CD4-positive, CD25-positive, alpha-beta regulatory T cell (primary cell): ENCODE measurements around the gene NPR3. TPM values are rescaled to one million over a fixed set of nuclear protein-coding genes. Genes with fewer than 3 reads are reported as not detected.
"Not testable (repeated sequence)": the region's sequence is repeated elsewhere in the genome, so short reads cannot be mapped to it uniquely, and the experiment has no call there.

Experiments
- ATAC-seq, 2 donors: fragments of 150-1000 bp; cut with Tn5 transposase; one replicate each; pipeline ENCODE4 v1.10.0; 2021; ENCODE audit warnings: low read depth in 2 of 2, moderate number of reproducible peaks in 2 of 2, moderate library complexity in 1 of 2
- DNase-seq, 3 donors: peaks; one replicate each; pipeline versions ENCODE4 v3.0.0 to v3.0.0-alpha.2; 2012 to 2022; ENCODE audit warnings: mixed read lengths in 1 of 3
- H3K27ac ChIP-seq: one replicate; pipeline ENCODE4 v1.7.0; 2013; ENCODE audit warnings: mild to moderate bottlenecking, low read length; ENCODE audit not compliant: insufficient read depth, poor library complexity, severe bottlenecking
- H3K27me3 ChIP-seq: one replicate; pipeline ENCODE4 v1.7.0; 2013; ENCODE audit warnings: low read length; ENCODE audit not compliant: control insufficient read depth, insufficient read depth
- H3K36me3 ChIP-seq: one replicate; pipeline ENCODE4 v1.7.0; 2013; ENCODE audit warnings: mild to moderate bottlenecking, low read length, moderate library complexity; ENCODE audit not compliant: control insufficient read depth, insufficient read depth
- H3K4me1 ChIP-seq: 2 replicates; pipeline ENCODE4 v1.7.0; 2013; ENCODE audit warnings: mild to moderate bottlenecking, low read length; ENCODE audit not compliant: insufficient read depth, control insufficient read depth, poor library complexity, severe bottlenecking
- H3K4me3 ChIP-seq: one replicate; pipeline ENCODE4 v1.7.0; 2013; ENCODE audit warnings: low read depth, mild to moderate bottlenecking, low read length, moderate library complexity
- H3K9me3 ChIP-seq, 2 experiments: 1 replicate in 1 of 2; 2 replicates in 1 of 2; pipeline ENCODE4 v1.7.0; 2013; ENCODE audit warnings: low read length in 2 of 2, mild to moderate bottlenecking in 1 of 2, moderate library complexity in 1 of 2; ENCODE audit not compliant: control insufficient read depth in 2 of 2
- H3K27ac Mint-ChIP-seq, 3 donors: one replicate each; pipeline ENCODE4 v1.8.0; 2020 to 2022; ENCODE audit warnings: mild to moderate bottlenecking in 3 of 3, mixed read lengths in 3 of 3, moderate library complexity in 2 of 3
- H3K27me3 Mint-ChIP-seq: one replicate; pipeline ENCODE4 v1.8.0; 2022; ENCODE audit warnings: mild to moderate bottlenecking, mixed read lengths
- H3K36me3 Mint-ChIP-seq: one replicate; pipeline ENCODE4 v1.8.0; 2020; ENCODE audit warnings: mixed read lengths
- H3K4me1 Mint-ChIP-seq, 4 donors: one replicate each; pipeline ENCODE4 v1.8.0; 2020 to 2022; ENCODE audit warnings: mixed read lengths in 4 of 4, mild to moderate bottlenecking in 1 of 4
- H3K4me3 Mint-ChIP-seq, 4 donors: one replicate each; pipeline ENCODE4 v1.8.0; 2020 to 2022; ENCODE audit warnings: mild to moderate bottlenecking in 4 of 4, mixed read lengths in 4 of 4, moderate library complexity in 3 of 4
- H3K9me3 Mint-ChIP-seq, 7 donors: one replicate each; pipeline ENCODE4 v1.8.0; 2020 to 2022; ENCODE audit warnings: mixed read lengths in 7 of 7, mild to moderate bottlenecking in 3 of 7, moderate library complexity in 2 of 7
- polyA plus RNA-seq, 4 donors: library from polyadenylated mRNA; unstranded; fragments of 300-500 nt; fragmentation: Illumina TruSeq; gene quantifications; one replicate each; pipeline ENCODE4 v1.2.3, GENCODE V29; 2021
- total RNA-seq: library from RNA; stranded (reverse); gene quantifications from one replicate; pipeline ENCODE4 v1.2.3, GENCODE V29; 2022

NPR3 gene
- total and polyA plus RNA-seq, 5 donors from 2014 or later, result 2.4 TPM; not detected in 4

DNA sequence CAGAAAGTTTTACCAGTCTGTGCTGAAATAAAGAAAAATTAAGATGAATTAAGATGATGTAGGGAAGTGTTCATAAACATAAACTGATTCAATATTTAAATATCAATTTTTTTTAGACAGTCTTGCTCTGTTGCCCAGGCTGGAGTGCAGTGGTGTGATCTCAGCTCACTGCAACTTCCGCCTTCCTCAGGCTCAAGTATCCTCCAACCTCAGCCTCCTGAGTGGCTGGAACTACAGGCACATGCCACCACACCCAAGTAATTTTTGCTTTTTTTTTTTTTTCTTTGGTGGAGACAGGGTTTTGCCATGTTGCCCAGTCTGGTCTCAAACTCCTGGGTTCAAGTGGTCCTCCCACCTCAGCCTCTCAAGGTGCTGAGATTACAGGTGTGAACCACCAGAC lies 94.3 kb downstream of the NPR3 start:
- not testable (repeated sequence) for H3K4me1 ChIP-seq, ATAC-seq, H3K9me3 ChIP-seq, H3K27me3 Mint-ChIP-seq, DNase-seq, H3K36me3 Mint-ChIP-seq, H3K4me3 Mint-ChIP-seq, H3K4me3 ChIP-seq, H3K27me3 ChIP-seq, H3K4me1 Mint-ChIP-seq, H3K27ac ChIP-seq, H3K36me3 ChIP-seq
- Mint-ChIP-seq H3K27ac (peak overlapping the region in 1 of 3 donors; percentile 40), H3K9me3 (peaks cover 0 to 17% (median 6%) of the 10 kb centered on the region in 7 donors)

DNA sequence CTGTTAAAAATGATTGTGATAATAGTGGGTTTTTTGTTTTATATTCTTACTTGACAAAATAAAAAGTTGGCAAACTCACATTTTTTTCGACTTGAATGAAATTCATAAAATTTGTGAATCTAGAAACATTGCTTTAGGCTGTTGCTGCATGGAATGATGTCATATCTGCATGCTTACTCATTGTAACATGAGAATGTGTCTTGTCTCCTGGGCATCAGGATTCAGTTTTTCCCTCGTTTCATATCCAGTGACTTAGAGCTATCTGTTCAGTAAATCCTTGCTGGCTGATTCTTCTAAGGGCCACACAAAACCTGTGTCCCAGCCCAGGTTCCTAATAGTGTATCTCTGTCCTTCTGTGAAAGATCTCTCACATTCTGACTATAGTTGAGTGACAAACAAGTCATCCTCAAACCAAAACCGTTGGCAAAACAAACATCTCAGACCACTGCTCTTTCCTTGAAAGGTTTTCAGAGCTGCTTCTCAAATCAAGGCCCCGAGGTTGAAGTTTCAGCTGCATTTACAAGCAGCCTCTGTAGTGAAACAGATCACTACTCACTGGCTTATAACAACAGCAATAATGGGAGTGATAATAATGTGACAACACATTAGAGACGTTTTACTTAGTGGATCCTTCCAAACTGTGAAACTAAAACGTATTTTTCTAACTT lies 95.0 kb downstream of the NPR3 start:
- Histone ChIP-seq H3K36me3 (no peaks in the 10 kb centered on the region), H3K9me3 (no peaks in the 10 kb centered on the region), H3K4me1 (no peaks in the 10 kb centered on the region), H3K27ac (no peak overlapping the region), H3K27me3 (no peaks in the 10 kb centered on the region), H3K4me3 (no peak overlapping the region)
- H3K9me3 Mint-ChIP-seq, result peaks cover 0 to 13% (median 6%) of the 10 kb centered on the region in 7 donors
- H3K27ac Mint-ChIP-seq, result no peak overlapping the region
- no peaks in the 10 kb centered on the region for H3K27me3 Mint-ChIP-seq
- no peak overlapping the region for H3K4me3 Mint-ChIP-seq
- H3K4me1 Mint-ChIP-seq, result no peaks in the 10 kb centered on the region
- no peak for DNase-seq
- ATAC-seq, result no peak
- H3K36me3 Mint-ChIP-seq, result no peaks in the 10 kb centered on the region

DNA sequence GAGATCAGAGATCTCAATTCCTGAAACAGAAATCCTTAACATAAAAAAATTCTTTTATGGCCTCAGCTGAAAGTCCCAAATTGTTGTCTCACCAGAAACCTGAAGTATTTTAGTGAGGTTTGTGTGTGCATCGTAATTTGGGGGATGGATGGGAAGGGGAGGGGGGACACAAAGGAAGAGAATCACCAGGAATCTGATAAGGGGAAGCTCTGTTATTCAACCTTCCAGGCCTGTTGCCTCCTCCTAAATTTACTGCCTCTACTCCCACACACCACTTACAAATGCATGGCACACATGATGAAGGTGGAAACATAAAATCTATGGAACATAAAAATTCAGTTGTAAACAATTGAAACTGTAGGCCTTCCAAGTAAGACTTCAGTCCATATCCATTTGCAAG lies 97.7 kb downstream of the NPR3 start:
- H3K4me3 ChIP-seq, result no peak overlapping the region
- no peaks in the 10 kb centered on the region for H3K4me1 ChIP-seq
- no peak overlapping the region for H3K27ac ChIP-seq
- no peak overlapping the region for H3K27ac Mint-ChIP-seq
- no peaks in the 10 kb centered on the region for H3K36me3 ChIP-seq
- no peaks in the 10 kb centered on the region for H3K27me3 Mint-ChIP-seq
- H3K9me3 ChIP-seq, result no peaks in the 10 kb centered on the region
- peaks cover 0 to 4% (median 0%) of the 10 kb centered on the region in 7 donors for H3K9me3 Mint-ChIP-seq
- DNase-seq (no peak), ATAC-seq (no peak)
- H3K4me1 Mint-ChIP-seq, result no peaks in the 10 kb centered on the region
- no peaks in the 10 kb centered on the region for H3K27me3 ChIP-seq
- no peaks in the 10 kb centered on the region for H3K36me3 Mint-ChIP-seq
- H3K4me3 Mint-ChIP-seq, result no peak overlapping the region

DNA sequence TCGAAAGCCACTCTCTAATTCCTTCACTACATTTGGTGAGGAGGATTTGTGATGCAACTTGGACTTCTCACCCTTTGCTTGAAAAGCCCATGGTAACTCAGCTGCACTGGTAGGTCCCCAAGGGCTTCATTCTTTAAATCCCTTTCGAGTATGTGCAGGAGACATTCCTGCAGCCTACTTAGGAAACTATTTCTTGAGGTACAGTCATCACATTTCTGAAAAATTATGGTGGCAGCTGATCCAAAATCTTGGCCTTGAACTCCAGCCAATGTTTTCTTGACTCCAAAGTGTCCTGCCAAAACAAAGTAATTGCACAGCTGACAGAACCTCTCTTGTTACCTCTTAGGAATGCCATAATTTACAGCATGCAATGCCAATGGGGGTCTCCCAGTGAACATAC lies 99.7 kb downstream of the NPR3 start:
- Histone ChIP-seq H3K4me3 (no peak overlapping the region), H3K27me3 (no peaks in the 10 kb centered on the region), H3K36me3 (no peaks in the 10 kb centered on the region), H3K27ac (no peak overlapping the region), H3K4me1 (no peaks in the 10 kb centered on the region), H3K9me3 (no peaks in the 10 kb centered on the region)
- Mint-ChIP-seq H3K9me3 (peaks cover 0 to 4% (median 0%) of the 10 kb centered on the region in 7 donors), H3K27ac (no peak overlapping the region), H3K36me3 (no peaks in the 10 kb centered on the region), H3K4me1 (no peaks in the 10 kb centered on the region), H3K4me3 (no peak overlapping the region), H3K27me3 (no peaks in the 10 kb centered on the region)
- no peak for ATAC-seq
- no peak for DNase-seq

DNA sequence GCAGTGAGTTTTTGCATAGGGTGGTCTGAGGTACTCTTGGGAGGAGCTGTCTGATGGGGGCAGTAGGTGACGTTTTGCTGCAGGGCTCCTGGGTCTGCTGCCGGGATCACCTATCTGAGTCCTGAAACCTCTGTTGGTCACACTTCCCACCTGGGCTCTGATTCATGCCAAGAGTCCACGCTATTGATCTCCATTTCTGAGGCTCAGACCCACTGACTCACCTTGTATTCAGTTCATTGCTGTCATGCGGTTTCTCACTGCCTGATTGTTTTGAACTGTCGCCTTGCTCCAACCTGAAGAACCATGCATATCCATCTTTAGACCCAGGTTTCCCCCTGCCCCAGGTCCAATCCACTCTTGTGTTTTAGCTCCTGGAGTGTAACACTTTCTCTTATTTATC lies 101.3 kb downstream of the NPR3 start:
- Mint-ChIP-seq H3K4me3 (no peak overlapping the region), H3K4me1 (no peaks in the 10 kb centered on the region), H3K36me3 (no peaks in the 10 kb centered on the region), H3K27me3 (no peaks in the 10 kb centered on the region), H3K27ac (no peak overlapping the region), H3K9me3 (peaks cover 0 to 8% (median 2%) of the 10 kb centered on the region in 7 donors)
- H3K36me3 ChIP-seq, result no peaks in the 10 kb centered on the region
- no peak overlapping the region for H3K4me3 ChIP-seq
- DNase-seq (no peak), ATAC-seq (no peak)
- no peaks in the 10 kb centered on the region for H3K27me3 ChIP-seq
- H3K27ac ChIP-seq, result no peak overlapping the region
- no peaks in the 10 kb centered on the region for H3K9me3 ChIP-seq
- no peaks in the 10 kb centered on the region for H3K4me1 ChIP-seq

DNA sequence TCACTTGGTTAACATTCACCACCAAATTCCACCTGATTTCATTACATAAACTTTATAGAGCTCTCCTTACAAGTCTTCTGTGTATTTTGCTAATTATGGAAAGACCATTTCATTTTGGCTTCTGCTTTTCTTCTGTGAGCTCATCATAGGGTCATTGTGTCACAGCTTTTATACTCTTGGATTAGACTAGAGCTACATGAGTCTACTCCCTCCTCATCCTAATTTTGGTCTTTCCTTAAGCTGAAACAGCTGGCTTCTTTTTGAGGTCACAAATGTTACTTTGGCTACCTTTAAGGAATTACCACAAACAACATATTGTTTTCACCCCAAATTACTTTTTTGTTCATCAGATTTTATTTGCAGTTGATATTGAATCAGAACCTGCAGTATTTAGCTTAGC lies 103.0 kb downstream of the NPR3 start:
- Histone ChIP-seq H3K4me3 (no peak overlapping the region), H3K27me3 (no peaks in the 10 kb centered on the region), H3K9me3 (no peaks in the 10 kb centered on the region), H3K36me3 (no peaks in the 10 kb centered on the region), H3K27ac (no peak overlapping the region), H3K4me1 (no peaks in the 10 kb centered on the region)
- Mint-ChIP-seq H3K9me3 (peaks cover 0 to 8% (median 2%) of the 10 kb centered on the region in 7 donors), H3K4me1 (no peaks in the 10 kb centered on the region), H3K27me3 (no peaks in the 10 kb centered on the region), H3K27ac (no peak overlapping the region), H3K36me3 (no peaks in the 10 kb centered on the region), H3K4me3 (no peak overlapping the region)
- ATAC-seq (no peak), DNase-seq (no peak)

DNA sequence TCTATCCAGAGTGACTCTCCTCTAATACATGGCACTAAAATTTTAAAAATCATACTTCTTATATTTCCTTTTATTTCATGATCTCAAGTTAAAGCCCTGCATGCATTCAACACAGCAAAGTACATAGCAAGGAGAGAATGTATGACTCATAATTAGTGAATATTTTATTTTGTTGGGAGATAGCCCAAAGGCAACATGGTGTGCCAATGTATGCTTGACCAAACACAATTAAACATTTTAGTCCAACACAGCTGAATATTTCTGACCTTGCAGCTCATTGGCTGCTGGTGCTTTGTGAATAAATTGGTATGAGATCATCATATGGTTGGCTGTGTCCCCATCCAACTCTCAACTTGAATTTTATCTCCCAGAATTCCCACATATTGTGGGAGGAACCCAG lies 103.5 kb downstream of the NPR3 start:
- H3K27me3 Mint-ChIP-seq, result no peaks in the 10 kb centered on the region
- H3K9me3 ChIP-seq, result no peaks in the 10 kb centered on the region
- ATAC-seq, result no peak
- no peak overlapping the region for H3K4me3 Mint-ChIP-seq
- H3K36me3 Mint-ChIP-seq, result no peaks in the 10 kb centered on the region
- H3K9me3 Mint-ChIP-seq, result peaks cover 0 to 8% (median 2%) of the 10 kb centered on the region in 7 donors
- no peaks in the 10 kb centered on the region for H3K4me1 ChIP-seq
- no peaks in the 10 kb centered on the region for H3K27me3 ChIP-seq
- H3K4me3 ChIP-seq, result no peak overlapping the region
- no peak for DNase-seq
- H3K27ac ChIP-seq, result no peak overlapping the region
- no peaks in the 10 kb centered on the region for H3K36me3 ChIP-seq
- no peak overlapping the region for H3K27ac Mint-ChIP-seq
- no peaks in the 10 kb centered on the region for H3K4me1 Mint-ChIP-seq

DNA sequence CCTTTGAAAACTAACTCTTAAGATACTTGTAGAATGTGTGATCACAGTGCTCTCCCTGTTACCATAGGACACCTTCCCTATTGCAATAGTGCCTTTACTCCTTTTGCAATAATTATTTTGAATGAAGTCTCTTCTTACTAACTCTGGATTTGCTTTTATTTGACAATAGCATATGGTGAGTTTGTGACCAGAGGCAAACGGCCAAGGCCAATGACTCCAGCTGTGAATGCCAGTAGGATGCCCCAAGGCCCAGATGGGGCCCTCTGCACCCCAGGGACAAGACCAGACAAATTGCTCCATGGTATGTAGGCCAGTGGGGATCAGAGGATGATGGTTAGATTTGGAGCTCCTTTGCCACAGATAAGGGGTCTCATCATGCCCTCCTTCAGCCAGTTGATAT lies 116.9 kb downstream of the NPR3 start:
- H3K27ac ChIP-seq, result no peak overlapping the region
- H3K27me3 ChIP-seq, result no peaks in the 10 kb centered on the region
- ATAC-seq, result no peak
- Mint-ChIP-seq H3K27me3 (no peaks in the 10 kb centered on the region), H3K9me3 (peaks cover 0 to 2% (median 0%) of the 10 kb centered on the region in 7 donors), H3K36me3 (no peaks in the 10 kb centered on the region), H3K4me1 (no peaks in the 10 kb centered on the region), H3K4me3 (no peak overlapping the region), H3K27ac (no peak overlapping the region)
- DNase-seq, result no peak
- no peaks in the 10 kb centered on the region for H3K4me1 ChIP-seq
- no peaks in the 10 kb centered on the region for H3K36me3 ChIP-seq
- no peaks in the 10 kb centered on the region for H3K9me3 ChIP-seq
- H3K4me3 ChIP-seq, result no peak overlapping the region
